K562 treated with DMSO at 1 percent for 4 hours (cell line): ENCODE data around the gene PPP4R4. TPM values are rescaled to one million over a fixed set of nuclear protein-coding genes. Genes with fewer than 3 reads are reported as not detected.

Source experiments
- total RNA-seq: library from RNA; unstranded; fragments of 300-600 nt; gene quantifications from 2 replicates; pipeline ENCODE4 v1.2.3, GENCODE V29; 2022; ENCODE audit not compliant: insufficient read depth

PPP4R4 gene, protein sequence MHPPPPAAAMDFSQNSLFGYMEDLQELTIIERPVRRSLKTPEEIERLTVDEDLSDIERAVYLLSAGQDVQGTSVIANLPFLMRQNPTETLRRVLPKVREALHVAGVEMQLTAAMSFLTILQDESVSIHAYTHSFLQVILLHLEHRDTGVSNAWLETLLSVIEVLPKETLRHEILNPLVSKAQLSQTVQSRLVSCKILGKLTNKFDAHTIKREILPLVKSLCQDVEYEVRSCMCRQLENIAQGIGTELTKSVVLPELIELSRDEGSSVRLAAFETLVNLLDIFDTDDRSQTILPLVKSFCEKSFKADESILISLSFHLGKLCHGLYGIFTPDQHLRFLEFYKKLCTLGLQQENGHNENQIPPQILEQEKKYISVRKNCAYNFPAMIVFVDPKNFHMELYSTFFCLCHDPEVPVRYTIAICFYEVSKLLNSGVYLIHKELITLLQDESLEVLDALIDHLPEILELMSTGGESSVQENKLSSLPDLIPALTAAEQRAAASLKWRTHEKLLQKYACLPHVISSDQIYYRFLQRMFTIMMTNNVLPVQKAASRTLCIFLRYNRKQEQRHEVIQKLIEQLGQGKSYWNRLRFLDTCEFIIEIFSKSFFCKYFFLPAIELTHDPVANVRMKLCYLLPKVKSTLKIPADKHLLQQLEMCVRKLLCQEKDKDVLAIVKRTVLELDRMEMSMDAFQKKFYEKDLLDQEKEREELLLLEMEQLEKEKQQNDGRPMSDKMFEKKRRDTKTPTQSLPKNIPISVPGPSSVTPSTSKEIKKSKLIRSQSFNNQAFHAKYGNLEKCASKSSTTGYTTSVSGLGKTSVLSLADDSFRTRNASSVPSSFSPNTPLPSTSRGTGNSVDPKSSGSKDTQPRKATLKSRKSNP
- total RNA-seq: not detected in 2 replicates

DNA sequence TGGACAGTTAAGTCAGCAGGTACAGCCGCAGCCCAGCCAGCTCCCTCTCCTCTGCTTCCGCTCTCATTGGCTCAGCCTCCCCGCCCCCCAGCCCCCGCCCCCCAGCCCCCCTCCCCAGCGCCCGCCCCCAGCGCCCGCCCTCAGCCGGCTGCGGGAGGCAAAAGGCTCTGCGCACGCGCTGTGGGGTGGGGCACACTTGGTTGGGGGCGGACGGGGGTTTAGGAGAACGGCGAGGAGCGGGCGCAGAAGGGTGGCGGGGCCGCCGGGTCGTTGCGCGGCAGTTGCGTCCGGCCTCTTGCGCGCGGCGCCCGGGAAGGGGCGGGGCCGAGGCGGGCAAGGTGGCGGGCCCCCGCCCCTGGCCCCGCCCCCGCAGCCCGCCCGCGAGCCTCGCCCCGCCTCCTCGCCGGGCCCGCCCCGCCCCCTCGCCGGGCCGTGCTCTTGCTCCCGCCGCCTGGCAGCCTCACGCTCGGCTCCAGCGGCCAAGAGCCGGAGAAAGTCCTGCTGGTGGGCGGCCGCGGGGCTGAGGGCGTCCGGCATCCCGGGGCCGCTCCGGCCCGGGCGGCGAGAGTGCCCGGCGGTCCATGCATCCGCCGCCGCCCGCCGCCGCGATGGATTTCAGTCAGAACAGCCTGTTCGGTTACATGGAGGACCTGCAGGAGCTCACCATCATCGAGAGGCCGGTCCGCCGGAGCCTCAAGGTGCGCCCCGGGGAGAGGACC lies at the start of gene PPP4R4:
Gene PPP4R4 (plus strand): TSS at position 438 of the 719 bp plus-strand sequence. CDS start 144 bp downstream, at position 582.

DNA sequence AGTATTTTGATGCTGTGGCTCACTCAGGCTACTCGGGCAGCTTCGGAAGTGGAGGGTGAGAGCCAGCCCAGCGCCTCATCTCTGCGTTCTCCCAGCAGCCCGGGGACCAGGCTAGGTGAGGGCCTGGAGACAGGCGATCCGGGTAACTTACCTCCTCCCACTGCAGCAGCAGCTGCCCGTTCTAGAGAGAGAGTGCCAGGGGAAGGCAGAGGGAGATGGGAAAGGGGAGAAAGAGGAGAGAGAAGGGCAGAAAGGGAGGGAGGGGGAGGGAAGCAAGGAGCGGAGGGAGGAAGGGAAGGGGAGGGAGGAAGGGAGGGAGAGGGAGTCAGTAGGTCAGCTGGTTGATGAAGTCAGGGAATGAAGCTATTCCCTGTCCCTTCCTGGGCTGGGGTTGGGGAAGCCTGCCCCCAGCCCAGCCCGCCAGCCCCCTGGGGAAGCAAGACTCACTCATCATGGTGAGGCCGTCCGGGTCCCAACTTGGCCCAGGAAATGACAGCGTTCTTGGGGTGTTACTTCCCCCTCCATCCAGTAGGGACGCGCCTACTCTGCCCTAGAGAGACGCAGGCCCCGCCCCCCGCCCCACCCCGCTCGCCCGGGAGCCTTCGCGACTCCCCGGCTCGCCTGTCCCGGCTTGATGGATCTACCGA lies 44.9 kb upstream of the PPP4R4 start, which contains the start of gene IFI27L2:
Gene IFI27L2 (minus strand): TSS at position 494 of the 647 bp plus-strand sequence. CDS start 40 bp downstream, at position 454.

GRCh38 chr14:94292872-94293577 lies 118.9 kb downstream of the PPP4R4 start, which contains the start of gene SERPINA10:
Gene SERPINA10, minus strand, starts transcription at chr14:94293268. Its CDS starts 2,675 bp downstream, at chr14:94290593.

DNA sequence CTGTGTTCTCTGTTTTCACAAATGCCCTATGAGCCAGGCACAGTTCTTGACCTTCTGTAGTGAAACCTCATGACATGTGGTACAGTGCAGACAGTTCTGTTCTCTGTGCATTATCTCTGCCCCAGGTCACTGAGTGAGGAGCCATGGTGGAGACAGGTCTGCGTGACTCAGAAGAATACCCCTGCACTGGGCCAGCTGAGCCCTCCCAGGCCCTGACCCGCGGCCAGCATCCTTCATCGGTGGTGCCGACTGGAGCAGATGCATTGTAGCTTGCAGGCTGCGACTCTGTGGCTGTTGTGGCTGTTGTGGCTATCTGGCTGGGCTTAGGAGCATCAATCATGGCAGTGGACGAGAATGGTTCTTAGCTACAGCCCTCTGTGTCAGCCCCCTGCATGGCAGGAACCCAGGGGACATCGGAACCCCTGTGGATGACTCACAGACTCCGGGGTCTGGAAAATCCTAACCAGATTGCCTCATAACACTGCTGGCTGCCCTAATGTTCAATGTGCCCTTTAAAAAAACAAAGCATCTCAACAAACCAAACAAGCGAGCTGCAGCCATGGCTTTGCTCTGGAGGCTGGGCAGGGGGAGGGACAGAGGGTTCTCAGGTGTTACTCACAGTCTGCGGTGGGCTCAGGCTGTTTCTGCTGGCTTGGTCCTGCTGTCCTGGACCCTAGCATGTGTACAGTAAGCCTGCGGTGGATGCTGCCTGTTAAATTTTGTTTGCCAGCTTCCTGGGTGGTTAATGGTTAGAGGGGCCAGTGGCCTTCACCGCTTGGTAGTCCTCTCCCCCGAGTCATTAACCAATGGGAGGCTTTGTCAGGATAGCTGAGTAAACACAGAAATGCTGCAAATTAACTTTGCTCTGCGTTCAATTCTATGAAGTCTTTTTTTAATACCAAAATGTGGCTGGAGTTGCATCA lies 148.8 kb downstream of the PPP4R4 start, which contains the start of gene SERPINA6:
Gene SERPINA6 (minus strand): TSS at position 689 of the 923 bp plus-strand sequence. CDS start 8,688 bp downstream, outside the sequence.

Other genes starting within 250 kb of the PPP4R4 start
- gene FAM181A, start 247.0 kb upstream of the PPP4R4 start, total RNA-seq: not detected in 2 replicates
- gene ASB2, start 197.8 kb upstream of the PPP4R4 start, total RNA-seq: 0.33 and 0.89 TPM in 2 replicates
- not detected in 2 replicates for gene CCDC197, start 177.0 kb upstream of the PPP4R4 start, total RNA-seq
- not detected in 2 replicates for gene OTUB2, start 148.0 kb upstream of the PPP4R4 start, total RNA-seq
- 65.9 and 69.4 TPM in 2 replicates for gene DDX24, start 93.1 kb upstream of the PPP4R4 start, total RNA-seq
- gene IFI27L1, start 93.0 kb upstream of the PPP4R4 start, total RNA-seq: 31.3 and 53.6 TPM in 2 replicates
- gene IFI27, start 63.6 kb upstream of the PPP4R4 start, total RNA-seq: 4.2 and 7.3 TPM in 2 replicates
- gene IFI27L2, start 44.7 kb upstream of the PPP4R4 start, total RNA-seq: 18.1 TPM in 1 of 2 replicates, not detected in the other
- gene SERPINA10, start 118.9 kb downstream of the PPP4R4 start, total RNA-seq: not detected in 2 replicates
- not detected in 2 replicates for gene SERPINA6, start 149.0 kb downstream of the PPP4R4 start, total RNA-seq
- not detected in 2 replicates for gene SERPINA2, start 192.4 kb downstream of the PPP4R4 start, total RNA-seq
- gene SERPINA1, start 214.3 kb downstream of the PPP4R4 start, total RNA-seq: not detected in 2 replicates